Activated naive CD4-positive, alpha-beta T cell treated with anti-CD3 and anti-CD28 coated beads, Interleukin-2, amount 50 U/mL, for 16 hours (primary cell): Measurements from ENCODE around the gene PGF.
"Not testable (repeated sequence)": the region's sequence is repeated elsewhere in the genome, so short reads cannot be mapped to it uniquely, and the experiment has no call there.

ENCODE experiments used
- DNase-seq: peaks from one replicate; pipeline ENCODE4 v3.0.0-alpha.2; 2020

The PGF gene

GRCh38 chr14:74938531-74939495, 16.6 kb downstream of the PGF start:
- DNase-seq = no peak

GRCh38 chr14:74937171-74937570, 18.2 kb downstream of the PGF start:
- no peak for DNase-seq

DNA sequence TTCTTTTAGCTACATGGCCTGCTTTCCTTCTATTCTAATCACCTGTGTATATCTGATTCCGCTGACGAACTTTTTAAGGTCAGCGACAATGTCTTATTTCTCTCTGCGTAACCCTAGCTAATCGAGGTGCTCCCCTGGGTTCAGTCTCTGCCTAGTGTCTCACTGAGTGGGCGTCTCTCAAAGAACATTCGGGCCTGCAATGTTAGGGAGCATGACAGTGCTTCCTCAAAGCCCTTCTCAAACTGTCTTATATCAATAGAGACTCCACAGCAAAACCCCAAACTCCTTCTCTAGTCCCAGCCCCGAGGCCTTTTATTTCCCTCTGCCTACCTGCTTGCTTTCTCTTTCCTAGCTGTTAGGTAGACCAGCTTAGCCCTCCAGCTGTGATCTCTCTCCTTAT, 18.7 kb downstream of the PGF start:
- DNase-seq = no peak

DNA sequence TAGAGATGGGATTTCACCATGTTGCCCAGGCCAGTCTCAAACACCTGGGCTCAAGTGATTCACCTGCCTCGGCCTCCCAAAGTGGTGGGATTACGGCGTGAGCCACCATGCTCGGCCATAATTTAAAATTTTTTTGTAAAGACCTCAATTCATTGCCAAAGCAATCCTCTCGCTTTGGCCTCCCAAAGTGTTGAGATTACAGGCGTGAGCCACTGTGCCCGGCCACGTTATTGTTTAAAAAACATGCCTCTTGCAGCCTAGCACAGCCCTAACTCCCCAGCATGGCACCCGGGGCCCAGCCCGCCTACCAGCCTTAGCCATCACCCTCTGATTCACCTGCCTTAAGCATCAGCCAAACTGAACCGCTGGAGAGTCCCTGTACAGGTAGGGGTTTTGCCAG, 19.2 kb downstream of the PGF start:
- no peak for DNase-seq

- no peak for DNase-seq
Measured at GRCh38 chr14:74935360-74935680, 20.1 kb downstream of the PGF start.

DNA sequence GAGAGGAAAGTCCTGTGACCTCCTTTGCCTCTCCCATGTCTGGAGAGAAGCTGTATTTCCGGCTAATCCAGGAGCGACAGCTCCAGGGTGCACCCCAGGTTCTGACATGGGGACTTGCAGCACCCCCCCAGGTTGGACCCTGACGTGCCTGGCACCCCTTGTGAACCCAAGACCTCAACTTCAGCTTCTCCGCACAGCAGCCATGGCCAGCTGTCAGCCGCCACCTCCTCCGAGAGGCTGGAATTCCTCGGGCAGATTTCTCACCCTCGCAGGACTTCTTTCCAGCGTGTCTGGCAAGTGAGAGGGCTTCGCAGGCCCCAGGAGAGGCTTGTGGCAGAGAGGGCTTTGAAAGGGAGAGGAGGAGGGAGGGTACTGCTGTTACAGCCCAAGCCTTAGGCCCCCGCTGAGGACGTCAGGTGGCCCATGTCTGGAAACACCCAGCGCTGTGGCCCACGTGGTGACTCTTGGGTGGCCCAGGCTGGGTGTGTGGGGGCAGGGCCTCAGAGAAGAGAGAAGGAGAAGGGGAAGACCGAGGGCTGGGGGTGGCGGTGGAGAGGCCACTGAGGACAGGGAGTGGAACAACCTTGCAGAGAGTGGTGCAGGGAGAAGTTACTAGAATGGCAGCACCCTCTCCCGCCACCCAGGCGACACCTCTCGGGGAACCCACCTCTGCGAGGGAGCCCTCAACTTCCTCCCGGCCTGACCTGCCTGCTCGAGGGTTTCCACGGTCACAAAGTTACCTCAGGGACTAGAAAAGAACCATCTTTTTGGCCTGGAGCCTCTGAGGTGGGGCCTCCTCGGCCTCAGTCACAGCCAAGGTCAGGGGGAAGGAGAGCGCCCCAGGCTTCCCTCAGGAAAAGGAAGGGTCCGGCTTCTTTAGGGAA, 20.7 kb downstream of the PGF start:
- DNase-seq = no peak

- no peak for DNase-seq
Measured at GRCh38 chr14:74934041-74934440, 21.4 kb downstream of the PGF start.

DNA sequence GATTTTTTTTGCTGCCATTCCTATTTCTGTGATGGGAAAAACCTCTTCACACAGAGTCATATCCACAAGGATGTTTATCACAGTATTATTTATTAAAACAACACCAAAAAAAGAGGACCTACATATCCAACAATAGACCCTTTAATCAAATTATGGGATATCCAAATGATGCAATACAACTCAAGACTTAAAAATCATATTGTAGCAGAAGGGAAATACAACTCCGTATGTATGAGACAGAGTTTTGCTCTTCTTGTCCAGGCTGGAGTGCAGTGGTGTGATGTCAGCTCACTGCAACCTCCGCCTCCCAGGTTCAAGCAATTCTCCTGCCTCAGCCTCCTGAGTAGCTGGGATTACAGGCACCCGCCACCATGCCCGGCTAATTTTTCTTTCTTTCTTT, 22.5 kb downstream of the PGF start:
- DNase-seq = not testable (repeated sequence)

DNA sequence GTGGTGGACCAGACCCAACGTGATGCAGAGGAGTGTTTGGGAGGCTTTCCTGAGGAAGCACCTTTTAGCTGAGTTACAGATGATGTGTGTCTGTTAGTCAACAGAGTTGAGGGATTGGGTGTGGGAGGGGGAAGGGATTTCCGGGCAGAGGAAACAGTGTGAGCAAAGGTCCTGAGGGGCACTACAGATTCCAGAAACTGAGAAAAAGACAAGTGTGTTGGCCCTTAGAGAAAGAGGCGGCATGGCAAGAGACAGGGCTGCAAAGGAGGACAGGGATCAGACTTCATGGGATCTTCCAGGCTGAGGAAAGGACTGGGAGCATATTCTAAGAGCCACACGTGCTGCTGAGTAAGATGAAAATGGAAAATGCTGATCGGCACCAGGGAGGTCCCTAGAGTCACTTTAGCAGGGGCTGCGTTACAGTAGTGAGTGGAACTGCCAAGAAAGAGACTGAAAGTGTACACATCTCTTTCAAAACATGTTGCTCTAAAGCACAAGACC, 22.9 kb downstream of the PGF start:
- no peak for DNase-seq

DNA sequence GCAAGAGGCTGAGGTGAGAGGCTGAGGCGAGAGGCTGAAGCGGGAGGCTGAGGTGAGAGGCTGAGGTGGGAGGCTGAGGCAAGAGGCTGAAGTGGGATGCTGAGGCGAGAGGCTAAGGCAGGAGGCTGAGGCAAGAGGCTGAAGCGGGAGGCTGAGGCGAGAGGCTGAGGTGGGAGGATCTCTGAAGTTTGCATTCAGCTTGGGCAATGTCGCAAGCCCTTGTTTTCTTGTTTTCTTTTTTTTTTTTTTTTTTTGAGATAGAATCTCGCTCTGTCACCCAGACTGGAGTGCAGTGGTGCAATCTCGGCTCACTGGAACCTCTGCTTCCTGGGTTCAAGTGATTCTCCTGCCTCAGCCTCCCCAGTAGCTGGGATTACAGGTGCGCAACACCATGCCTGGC, 23.7 kb downstream of the PGF start:
- not testable (repeated sequence) for DNase-seq

GRCh38 chr14:74929242-74929641, 26.2 kb downstream of the PGF start:
- DNase-seq = no peak

DNA sequence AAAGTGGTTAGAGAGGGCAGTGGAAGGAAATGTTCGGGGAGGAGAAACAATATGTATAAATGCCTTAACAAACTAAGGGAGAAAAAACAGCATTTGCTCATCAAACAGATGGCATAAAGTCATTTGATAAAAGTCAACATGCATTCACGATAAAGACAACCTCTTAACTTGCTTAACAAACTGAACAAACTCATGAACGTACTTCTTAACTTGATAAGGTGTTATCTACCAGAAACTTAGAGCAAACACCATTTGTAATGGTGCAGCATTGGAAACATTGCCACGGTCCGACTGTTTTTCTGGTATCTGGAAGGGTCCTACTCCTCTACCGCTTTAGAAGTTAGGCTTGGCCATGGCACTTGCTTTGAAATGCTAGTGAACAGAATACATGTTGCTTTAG, 28.2 kb downstream of the PGF start:
- DNase-seq = no peak

GRCh38 chr14:74924061-74924460, 31.3 kb downstream of the PGF start:
- no peak for DNase-seq

DNA sequence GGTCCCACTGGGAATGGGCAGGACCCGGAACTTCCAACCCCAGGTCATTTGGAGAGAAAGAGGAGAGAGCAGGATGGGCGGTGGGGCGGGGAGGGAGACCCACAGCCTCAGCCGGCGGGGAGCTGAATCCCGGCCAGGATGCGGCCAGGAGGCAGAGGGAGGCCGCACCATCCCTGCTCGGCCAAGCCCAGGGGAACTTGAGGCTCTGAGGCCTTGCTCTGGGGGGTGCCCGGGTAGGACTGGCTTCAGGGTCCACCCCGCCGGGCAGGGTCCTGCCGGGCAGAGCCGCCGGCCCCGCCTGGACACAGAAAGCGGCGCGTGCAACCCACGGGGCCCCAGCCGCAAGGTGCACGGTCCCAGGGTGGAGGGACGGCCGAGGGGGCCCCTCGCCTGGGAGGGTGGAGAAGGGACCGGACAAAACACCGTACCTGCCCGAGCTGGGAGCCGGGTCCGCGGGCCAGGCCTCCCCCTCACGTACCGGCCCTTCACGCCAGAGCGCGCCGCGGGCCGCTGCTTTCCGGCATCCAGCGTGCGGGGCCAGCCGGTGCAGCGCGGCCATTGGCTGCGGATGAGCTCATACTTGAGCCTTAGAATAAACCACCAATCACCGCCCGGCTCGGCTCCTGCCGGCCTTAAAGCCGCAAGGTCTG, 32.5 kb downstream of the PGF start, which contains the start of gene RPS6KL1:
Gene RPS6KL1, minus strand, starts transcription at position 509 of the 650 bp plus-strand sequence. CDS start 1,719 bp downstream, outside the sequence.
- peak; percentile 81 for DNase-seq

GRCh38 chr14:74921987-74922751, 33.2 kb downstream of the PGF start:
- DNase-seq = no peak

DNA sequence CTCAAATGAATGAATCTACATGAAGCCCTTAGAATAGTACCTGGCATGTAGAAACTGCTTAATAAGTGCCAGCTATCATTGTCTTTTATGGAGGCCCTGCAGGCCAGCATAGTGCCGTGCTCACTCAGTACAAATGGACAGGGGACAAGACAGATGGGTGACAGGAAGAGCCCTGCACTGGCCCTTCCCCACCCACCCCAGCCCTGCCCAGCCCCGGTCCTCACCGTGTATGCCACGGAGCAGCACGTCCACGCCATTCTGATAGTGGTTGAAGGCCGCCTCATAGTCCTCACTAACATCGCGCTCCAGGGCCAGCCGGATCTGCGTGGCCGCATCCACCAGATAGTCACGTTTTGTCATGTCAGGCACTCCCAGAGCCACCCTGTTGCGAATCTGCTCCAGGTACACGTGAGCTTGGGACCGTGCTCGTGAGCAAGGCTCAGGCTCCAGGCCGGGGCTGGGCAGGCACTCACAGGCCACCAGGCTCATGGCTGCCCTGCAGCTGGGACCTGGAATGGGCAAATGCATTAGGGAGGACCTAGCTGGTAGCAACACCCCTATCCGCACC, 34.3 kb downstream of the PGF start:
- no peak for DNase-seq

- DNase-seq = no peak
Measured at GRCh38 chr14:74920281-74920680, 35.1 kb downstream of the PGF start.

DNA sequence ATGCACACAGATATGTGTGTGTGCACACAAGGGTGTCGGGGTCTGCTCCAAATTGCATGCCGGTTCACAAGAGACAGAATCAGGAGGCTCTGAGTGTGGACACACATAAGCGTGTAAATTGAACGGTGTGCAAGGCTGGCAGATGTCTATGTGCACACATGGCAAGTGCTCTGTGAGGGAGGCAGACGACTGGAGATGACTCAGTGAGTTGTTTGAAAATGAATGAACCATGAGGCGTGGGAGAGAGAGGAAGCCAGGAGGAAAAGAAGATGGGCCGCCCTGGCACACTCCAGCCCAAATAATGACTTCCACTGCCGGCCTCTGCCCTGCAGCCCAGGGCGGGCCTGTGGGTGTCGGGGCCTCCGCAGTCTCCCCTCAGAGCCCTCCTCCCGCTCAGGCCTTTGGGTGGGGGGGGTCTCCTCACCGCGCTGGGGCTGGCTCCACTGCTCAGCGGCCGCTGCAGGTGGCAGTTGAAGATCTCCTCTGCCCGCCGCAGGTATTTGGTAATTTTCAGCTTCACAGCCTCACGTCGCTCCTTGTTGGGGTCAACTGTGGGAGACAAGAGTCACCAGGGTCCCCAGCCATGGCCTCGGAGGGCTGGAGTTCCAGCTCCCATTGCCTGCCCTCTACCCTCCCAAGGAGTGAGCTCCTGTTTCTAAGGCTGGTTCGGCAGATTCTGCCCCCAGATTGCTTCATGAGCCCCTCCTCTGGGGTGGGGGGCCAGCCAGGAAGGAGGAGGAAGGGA, 35.8 kb downstream of the PGF start:
- no peak for DNase-seq

GRCh38 chr14:74918380-74918779, 37.0 kb downstream of the PGF start:
- DNase-seq = no peak

- DNase-seq = no peak
Measured at GRCh38 chr14:74917646-74918081, 37.7 kb downstream of the PGF start.

DNA sequence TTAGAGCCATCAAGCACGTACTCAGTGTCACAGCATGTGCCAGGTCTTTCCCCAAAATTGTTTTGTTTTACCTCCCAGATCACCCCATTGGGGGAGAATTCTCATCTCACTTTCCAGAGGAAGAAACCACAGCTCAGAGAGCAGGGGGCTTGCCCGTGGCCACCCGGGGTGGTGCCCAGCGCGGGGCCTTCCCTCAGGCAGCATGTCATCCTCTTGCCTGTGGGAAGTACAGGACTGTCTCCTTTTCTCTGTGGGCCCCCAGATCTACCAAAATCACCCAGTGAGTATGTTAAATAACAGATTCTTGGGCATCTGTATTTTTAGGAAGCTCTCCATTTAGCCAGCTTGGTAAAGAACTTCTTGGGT, 38.2 kb downstream of the PGF start:
- no peak for DNase-seq
